HG03457 (cell line): ENCODE data around the gene GNAS-AS1.

Experiments
- ATAC-seq: cut with Tn5 transposase; IDR thresholded peaks from one replicate; pipeline ENCODE4 v1.9.1; 2021; ENCODE audit warnings: moderate number of reproducible peaks; ENCODE audit not compliant: unreplicated experiment

Gene GNAS-AS1

GRCh38 chr20:58886546-58886945 is 35.8 kb upstream of the GNAS-AS1 start:
- ATAC-seq: no peak

GRCh38 chr20:58884966-58885365 is 34.3 kb upstream of the GNAS-AS1 start:
- no peak for ATAC-seq

DNA sequence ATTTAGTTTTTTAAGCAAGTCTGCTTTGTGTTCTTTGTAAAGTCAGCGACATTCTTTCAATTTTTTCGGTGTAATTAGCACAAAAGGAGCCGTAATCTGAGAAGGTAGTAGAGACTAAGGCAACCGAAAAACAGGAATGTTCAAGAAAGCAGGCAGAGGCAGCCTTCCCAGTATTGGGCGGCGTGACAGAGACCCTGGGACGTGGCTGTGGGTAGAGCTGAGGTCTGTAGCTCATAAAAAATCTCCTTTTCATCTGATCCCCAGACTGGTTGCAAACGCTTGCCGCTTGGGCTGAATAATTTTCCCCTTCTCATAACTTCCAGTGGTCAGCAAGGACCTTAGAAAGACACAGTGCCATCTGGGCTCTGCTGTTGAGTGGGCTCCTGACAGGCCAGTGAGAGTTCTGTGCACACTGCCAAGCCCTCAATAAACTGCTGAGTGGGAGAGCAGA is 32.6 kb upstream of the GNAS-AS1 start:
- ATAC-seq: no peak

GRCh38 chr20:58882704-58883089 is 32.0 kb upstream of the GNAS-AS1 start:
- ATAC-seq: no peak

DNA sequence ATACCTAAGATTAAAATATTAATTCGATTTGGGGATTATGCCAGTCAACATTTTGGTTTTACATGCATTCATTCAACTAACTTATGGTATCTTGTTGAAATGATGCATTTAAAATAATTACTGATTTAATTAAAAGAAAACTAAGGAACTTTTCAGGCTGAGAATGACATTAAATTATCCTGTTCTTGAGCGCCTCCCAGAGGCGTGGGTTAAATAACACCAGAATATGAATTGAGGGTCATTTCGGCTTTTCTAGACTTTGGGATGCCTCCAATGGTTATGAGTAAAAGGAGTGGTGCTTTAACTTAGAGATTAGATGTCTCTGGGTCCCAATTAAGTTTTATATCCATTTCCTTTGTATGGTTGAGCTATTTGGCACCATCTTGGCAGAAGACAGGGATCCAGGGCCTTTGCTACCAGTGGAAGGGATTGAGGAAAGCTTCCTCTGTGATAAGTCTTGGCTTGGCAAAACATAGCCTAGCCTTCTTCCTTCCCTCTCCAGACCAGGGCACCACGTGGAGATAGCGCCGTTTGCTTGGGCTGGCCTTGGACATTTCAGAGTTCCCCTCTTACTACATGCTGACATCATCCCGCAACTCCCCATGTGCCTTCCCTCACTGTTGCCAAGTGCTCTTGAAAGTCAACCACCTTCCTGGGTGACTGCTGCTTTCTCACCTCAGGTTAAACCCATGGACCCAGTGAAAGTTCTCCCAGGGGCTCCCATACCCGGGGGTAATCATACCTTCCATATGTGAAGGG is 30.5 kb upstream of the GNAS-AS1 start:
- no peak for ATAC-seq

GRCh38 chr20:58880441-58880840 is 29.7 kb upstream of the GNAS-AS1 start:
- no peak for ATAC-seq

DNA sequence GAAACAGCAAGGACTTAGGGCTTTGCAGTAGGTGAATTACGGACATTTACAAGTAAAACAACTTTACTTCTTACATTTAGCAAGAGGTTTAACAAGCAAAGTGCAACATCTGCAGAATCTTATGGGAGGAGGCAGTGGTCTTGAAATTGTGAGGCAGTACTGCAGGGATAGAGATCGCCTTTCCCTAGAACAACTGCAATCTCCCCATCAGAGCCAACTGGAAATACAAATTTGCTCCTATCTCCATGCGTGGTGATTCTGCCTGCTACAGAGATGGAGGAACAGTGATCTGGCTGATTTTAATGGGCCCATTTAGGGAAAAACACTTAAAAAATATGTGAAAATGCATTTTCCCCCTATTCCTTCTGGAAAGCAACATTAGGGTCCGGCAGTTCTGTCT is 27.7 kb upstream of the GNAS-AS1 start:
- ATAC-seq: no peak

DNA sequence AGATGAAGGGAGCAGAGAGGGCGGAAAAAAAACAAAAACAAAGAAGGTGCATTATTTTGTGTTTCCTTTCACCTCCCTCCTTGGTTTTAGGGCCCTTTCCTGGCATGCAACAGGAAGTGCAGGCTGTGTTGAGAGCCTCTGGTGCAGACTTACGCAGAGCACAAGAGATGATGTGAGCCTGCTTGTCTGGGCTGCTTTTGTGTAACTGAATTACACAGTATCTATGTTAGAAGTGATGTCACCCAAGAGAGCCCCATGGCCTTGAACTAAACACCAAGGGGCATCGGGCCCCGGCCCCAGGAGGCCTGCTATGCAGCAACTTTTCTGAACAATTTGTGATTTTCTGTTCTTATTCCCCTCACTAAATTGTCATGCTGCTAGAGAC is 27.3 kb upstream of the GNAS-AS1 start:
- no peak for ATAC-seq

DNA sequence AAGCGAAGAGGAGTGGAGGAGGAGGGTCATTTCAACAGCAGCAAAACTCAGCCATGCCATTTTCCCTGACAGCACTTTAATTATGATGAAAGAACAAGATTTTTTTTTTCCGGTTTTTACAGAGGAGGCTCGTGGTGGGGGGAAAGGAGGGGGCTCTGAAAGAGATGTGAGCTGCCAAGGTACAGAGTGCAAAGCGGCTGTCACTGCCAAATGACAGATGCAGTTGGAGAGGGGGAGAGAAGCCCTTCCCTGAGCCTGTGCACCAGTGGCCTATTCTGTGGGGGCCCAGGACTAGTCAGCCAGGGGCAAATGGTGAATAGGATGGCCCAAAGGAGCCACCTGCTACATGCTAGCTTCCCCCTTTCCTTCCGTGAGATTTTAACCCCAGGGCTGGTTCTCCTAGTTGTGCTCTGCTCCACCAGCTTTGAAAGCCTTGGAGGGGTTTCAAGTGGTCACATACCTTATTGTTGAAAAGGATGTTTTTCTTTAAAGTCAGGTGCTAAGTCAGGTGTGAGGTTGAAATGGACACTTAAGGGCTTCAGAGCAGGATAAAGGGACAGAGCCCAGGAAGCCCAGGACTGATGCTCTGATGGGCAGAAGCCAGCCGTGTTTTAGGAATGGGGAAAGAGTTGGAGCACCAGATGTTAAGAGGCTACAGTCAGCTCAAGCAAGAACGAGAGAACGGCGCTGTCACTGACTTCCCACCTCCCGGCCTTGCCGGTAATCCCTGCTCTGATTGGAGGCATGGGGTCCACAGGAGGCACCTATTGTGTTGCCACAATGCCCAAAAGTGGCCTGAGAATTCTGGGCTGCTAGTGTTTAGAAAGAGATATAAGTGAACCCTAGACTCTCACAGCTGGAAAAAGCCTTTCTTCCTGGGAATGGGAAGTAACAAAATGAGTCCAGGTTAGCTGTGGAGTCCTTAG is 26.6 kb upstream of the GNAS-AS1 start:
- ATAC-seq: no peak

GRCh38 chr20:58876437-58876836 is 25.7 kb upstream of the GNAS-AS1 start:
- ATAC-seq: no peak

DNA sequence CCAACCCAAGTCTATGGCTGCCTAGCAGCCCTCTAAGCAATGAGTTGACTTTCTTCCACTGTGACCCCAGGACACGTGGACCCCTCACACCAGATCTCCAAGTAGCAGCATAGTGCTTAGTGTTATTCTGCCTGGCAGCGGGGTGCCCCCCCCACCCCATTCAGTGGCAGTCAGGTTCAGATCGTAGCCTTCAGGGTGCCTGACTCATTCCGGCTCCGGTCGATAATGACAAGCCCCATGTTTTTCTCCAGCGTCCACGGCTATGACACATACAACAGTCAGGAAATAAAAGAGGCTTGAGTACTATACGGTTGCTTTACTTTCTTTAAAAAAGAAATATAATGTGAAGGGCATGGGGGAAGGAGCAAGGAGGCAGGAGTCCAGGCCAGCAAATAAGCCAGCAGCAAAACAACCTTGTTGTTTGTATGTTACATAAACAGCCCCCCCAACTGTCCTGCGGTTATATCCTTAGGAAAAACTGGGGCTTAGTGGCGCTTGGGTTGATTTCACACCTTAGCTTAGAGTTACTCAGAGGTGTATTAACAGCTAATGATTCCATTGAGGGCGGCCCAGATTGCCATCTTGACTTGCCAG is 24.9 kb upstream of the GNAS-AS1 start:
- ATAC-seq: no peak

DNA sequence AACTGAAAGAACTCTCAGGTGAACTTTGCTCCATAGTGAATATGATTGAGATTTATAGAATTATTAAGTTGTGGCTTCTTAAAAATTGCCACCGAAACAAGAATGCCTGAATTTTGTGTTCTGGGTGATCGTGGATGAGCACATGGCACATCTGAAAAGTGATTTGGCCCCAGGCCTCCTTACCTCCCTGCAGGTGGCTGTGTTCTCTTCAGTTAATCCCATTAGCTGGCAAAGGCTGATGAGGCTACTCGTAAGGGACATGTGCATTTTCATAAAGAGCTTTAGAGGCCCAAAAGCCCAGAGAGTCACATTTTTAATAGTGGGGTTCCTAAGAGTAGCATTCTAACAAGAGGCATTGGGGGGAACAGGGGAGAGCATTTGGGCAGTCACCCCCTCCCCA is 24.4 kb upstream of the GNAS-AS1 start:
- no peak for ATAC-seq

- ATAC-seq: no peak
These were observed 23.8 kb upstream of the GNAS-AS1 start for GRCh38 chr20:58874469-58874868.

GRCh38 chr20:58871533-58872102 is 20.9 kb upstream of the GNAS-AS1 start:
- ATAC-seq: no peak

GRCh38 chr20:58870293-58871014 is 19.8 kb upstream of the GNAS-AS1 start:
- ATAC-seq: no peak

- no peak for ATAC-seq
These were observed 19.0 kb upstream of the GNAS-AS1 start for GRCh38 chr20:58869662-58870227.

- no peak for ATAC-seq
These were observed 18.1 kb upstream of the GNAS-AS1 start for GRCh38 chr20:58868795-58869194.

GRCh38 chr20:58867211-58867610 is 16.5 kb upstream of the GNAS-AS1 start:
- no peak for ATAC-seq

- no peak for ATAC-seq
These were observed 15.1 kb upstream of the GNAS-AS1 start for GRCh38 chr20:58865843-58866242.

DNA sequence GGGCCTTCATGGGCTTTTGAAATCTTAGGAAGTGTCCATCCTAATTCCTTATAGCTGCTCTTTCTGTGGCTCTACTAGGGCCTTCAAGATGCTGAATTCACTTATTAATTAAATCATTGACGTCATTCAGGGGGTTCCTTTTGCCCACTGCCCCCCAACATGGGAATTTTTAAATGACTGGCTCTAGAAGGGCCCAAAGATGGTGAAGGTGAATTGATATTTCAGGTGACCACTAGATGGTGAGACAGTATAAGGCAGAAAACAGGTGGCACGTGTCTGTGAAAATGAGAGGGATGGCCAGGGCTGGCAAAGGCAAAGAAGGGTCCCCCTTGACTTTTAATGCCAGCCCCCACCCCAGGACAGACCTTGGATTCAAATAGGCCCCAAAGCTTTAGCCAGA is 13.6 kb upstream of the GNAS-AS1 start:
- no peak for ATAC-seq
